Stomach (tissue), 4 donors: ENCODE results near the gene IER5L.

Experiments
- CTCF ChIP-seq, 7 experiments: fragments of 450-650 bp in 4 of 7; fragments of 200-600 bp in 3 of 7; sonication (generic) in 3 of 7; IDR thresholded peaks; one replicate each; pipeline ENCODE4 v1.5.1; 2016 to 2019; ENCODE audit warnings: antibody characterized with exemption in 7 of 7, control low read depth in 2 of 7, mild to moderate bottlenecking in 1 of 7
- EP300 ChIP-seq: sonication (generic); formaldehyde crosslinking; IDR thresholded peaks from one replicate; pipeline ENCODE4 v1.6.1; 2017; ENCODE audit warnings: antibody characterized with exemption
- POLR2A ChIP-seq, 4 donors: fragments of 450-650 bp; IDR thresholded peaks; one replicate each; pipeline ENCODE4 v1.6.1; 2016; ENCODE audit warnings: antibody characterized with exemption in 4 of 4, control low read depth in 2 of 4, mild to moderate bottlenecking in 1 of 4, moderate library complexity in 1 of 4
- POLR2AphosphoS5 ChIP-seq, 3 donors: sonication (generic); formaldehyde crosslinking; IDR thresholded peaks; one replicate each; pipeline ENCODE4 v1.6.1; 2016; ENCODE audit warnings: antibody characterized with exemption in 3 of 3

DNA sequence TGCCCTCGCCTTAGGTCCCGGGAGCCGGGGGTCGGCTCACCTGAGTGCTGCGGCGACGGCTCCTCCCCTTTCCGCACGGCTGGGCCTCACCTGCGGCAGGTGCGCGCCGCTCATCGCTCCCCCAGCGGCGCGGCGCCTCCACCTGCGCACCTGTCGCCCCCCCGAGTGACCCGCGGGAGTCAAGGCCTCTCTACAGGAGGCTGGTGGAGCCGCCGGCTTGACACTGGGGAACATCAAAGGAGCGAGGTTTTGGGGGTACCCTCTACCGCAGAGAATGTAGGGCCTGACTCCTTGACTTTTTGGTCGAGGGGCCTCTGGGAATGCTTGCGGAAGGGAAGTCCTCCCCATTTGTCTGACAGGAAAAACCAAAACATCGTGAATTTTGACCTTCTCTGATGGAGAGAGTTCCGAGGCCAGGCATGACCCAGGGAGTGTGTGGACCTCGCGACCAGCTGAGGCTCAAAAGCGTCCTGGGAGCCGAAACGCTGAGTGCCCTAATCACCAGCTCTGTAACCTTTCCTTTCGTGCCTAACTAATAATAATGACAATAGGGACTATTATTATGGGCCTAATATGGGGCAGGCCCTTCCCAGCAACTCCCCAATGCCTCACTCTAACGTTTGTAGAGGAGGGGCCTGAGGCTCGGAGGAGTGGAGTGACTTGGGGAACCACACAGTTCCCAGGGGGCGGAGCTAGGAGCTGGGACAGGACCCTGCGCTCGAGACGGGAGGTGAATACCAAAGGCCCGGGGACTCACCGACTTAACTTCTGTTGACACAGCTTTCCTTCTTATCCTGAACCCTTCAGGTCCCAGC lies 714 bp upstream of the IER5L start:
- TF ChIP-seq POLR2AphosphoS5 (IDR thresholded peaks at IDR 0.05) (no peak), POLR2A (IDR thresholded peaks at IDR 0.05) (no peak), CTCF (IDR thresholded peaks at IDR 0.05) (no peak), EP300 (no peak)
